H1 (cell line): ENCODE results near the gene SOX1. TPM values are rescaled to one million over a fixed set of nuclear protein-coding genes. Genes with fewer than 3 reads are reported as not detected.

Source experiments
- CTCF ChIA-PET: fragments of 300-600 bp; sonication (Branson Sonifier 250); formaldehyde crosslinking; loops from one replicate; lab custom pipeline; 2021; ENCODE audit not compliant: partially characterized antibody; lab: Charles Lee
- POLR2A ChIA-PET: fragments of 300-600 bp; sonication (Branson Sonifier 250); formaldehyde crosslinking; loops from one replicate; lab custom pipeline; 2021; ENCODE audit warnings: inconsistent platforms; ENCODE audit not compliant: partially characterized antibody; lab: Charles Lee
- DNase-seq, 2 experiments: peaks; one replicate each; pipeline versions ENCODE4 v3.0.0 to v3.0.0-alpha.2; 2010 to 2022; ENCODE audit warnings: low spot score in 2 of 2, low read depth in 1 of 2, mixed read lengths in 1 of 2
- FAIRE-seq: peaks from 2 replicates; lab custom pipeline; 2011; peaks lifted over from hg19 to GRCh38; lab: Jason Lieb, UNC
- H2AFZ ChIP-seq: 2 replicates; pipeline ENCODE4 v1.8.1; 2012; ENCODE audit warnings: low read length, inconsistent platforms
- H2AK5ac ChIP-seq: 2 replicates; pipeline ENCODE4 v1.6.1; 2013; ENCODE audit warnings: low read depth, low read length
- H2BK120ac ChIP-seq: replicated peaks from 2 replicates; pipeline ENCODE3; 2013; ENCODE audit warnings: low read depth, low read length, inconsistent platforms
- H2BK12ac ChIP-seq: 2 replicates; pipeline ENCODE4 v1.6.1; 2013; ENCODE audit warnings: low read depth, low read length
- H2BK15ac ChIP-seq: 2 replicates; pipeline ENCODE4 v1.6.1; 2013; ENCODE audit warnings: low read length
- H2BK20ac ChIP-seq: 2 replicates; pipeline ENCODE4 v1.6.1; 2013; ENCODE audit warnings: low read length
- H2BK5ac ChIP-seq: 2 replicates; pipeline ENCODE4 v1.6.1; 2013; ENCODE audit warnings: low read depth, low read length
- H3K14ac ChIP-seq: 2 replicates; pipeline ENCODE4 v1.6.1; 2013; ENCODE audit warnings: inconsistent platforms; ENCODE audit not compliant: insufficient read length
- H3K18ac ChIP-seq: 2 replicates; pipeline ENCODE4 v1.6.1; 2013; ENCODE audit warnings: low read length; ENCODE audit errors: extremely low read depth
- H3K23ac ChIP-seq: 2 replicates; pipeline ENCODE4 v1.6.1; 2013; ENCODE audit warnings: inconsistent platforms; ENCODE audit not compliant: insufficient read length
- H3K23me2 ChIP-seq: 2 replicates; pipeline ENCODE4 v1.6.1; 2013; ENCODE audit warnings: low read depth, low read length
- H3K27ac ChIP-seq: 2 replicates; pipeline ENCODE4 v1.6.1; 2011; ENCODE audit warnings: low read depth, low read length, inconsistent platforms
- H3K27me3 ChIP-seq, 4 experiments: replicated peaks in 1 of 4; 1 replicate in 1 of 4; 2 replicates in 3 of 4; pipeline versions ENCODE4 v1.6.1 to v1.8.1; 2011 to 2013; ENCODE audit warnings: low read length in 3 of 4, mild to moderate bottlenecking in 3 of 4, inconsistent platforms in 2 of 4, mixed read lengths in 2 of 4, moderate library complexity in 1 of 4; ENCODE audit not compliant: control insufficient read depth in 3 of 4, insufficient read depth in 3 of 4; ENCODE audit errors: extremely low read depth in 1 of 4
- H3K36me3 ChIP-seq, 4 experiments: 2 replicates each; pipeline versions ENCODE4 v1.6.1 to v1.8.1; 2011 to 2013; ENCODE audit warnings: mild to moderate bottlenecking in 4 of 4, low read length in 3 of 4, moderate library complexity in 2 of 4, control low read depth in 1 of 4, inconsistent platforms in 1 of 4; ENCODE audit not compliant: insufficient read depth in 4 of 4, control insufficient read depth in 2 of 4
- H3K4ac ChIP-seq: replicated peaks from 2 replicates; pipeline ENCODE3; 2013; ENCODE audit warnings: low read length, low read depth, mixed read lengths, inconsistent platforms; ENCODE audit not compliant: insufficient read length
- H3K4me1 ChIP-seq, 4 experiments: replicated peaks in 1 of 4; 1 replicate in 1 of 4; 2 replicates in 3 of 4; pipeline versions ENCODE4 v1.6.1 to v1.8.1; 2011 to 2013; ENCODE audit warnings: low read length in 3 of 4, inconsistent platforms in 2 of 4, mixed read lengths in 1 of 4; ENCODE audit not compliant: insufficient read depth in 4 of 4, control insufficient read depth in 3 of 4
- H3K4me2 ChIP-seq, 2 experiments: 2 replicates each; pipeline versions ENCODE4 v1.6.1 to v1.8.1; 2011 to 2013; ENCODE audit warnings: low read depth in 2 of 2, low read length in 2 of 2, control low read depth in 1 of 2, inconsistent platforms in 1 of 2, mild to moderate bottlenecking in 1 of 2; ENCODE audit not compliant: insufficient read depth in 1 of 2
- H3K4me3 ChIP-seq, 4 experiments: fragments of 200-600, 300-600 bp in 1 of 4; sonication (generic), shearing (Covaris generic), sonication (Bioruptor Twin) in 1 of 4; 2 replicates each; pipeline versions ENCODE4 v1.5.1 to v1.8.1; 2011 to 2016; ENCODE audit warnings: low read length in 4 of 4, low read depth in 3 of 4, control low read depth in 2 of 4, inconsistent platforms in 2 of 4, mild to moderate bottlenecking in 2 of 4, mixed read lengths in 1 of 4, moderate library complexity in 1 of 4; ENCODE audit not compliant: insufficient read depth in 2 of 4; ENCODE audit errors: extremely low read depth in 1 of 4
- H3K56ac ChIP-seq: replicated peaks from 2 replicates; pipeline ENCODE3; 2013; ENCODE audit warnings: low read depth, mild to moderate bottlenecking, mixed read lengths, low read length, inconsistent platforms; ENCODE audit not compliant: insufficient read length
- H3K79me1 ChIP-seq: 2 replicates; pipeline ENCODE4 v1.6.1; 2013; ENCODE audit warnings: low read depth, low read length, control low read depth
- H3K79me2 ChIP-seq, 2 experiments: 2 replicates each; pipeline versions ENCODE4 v1.6.1 to v1.8.1; 2012 to 2013; ENCODE audit warnings: low read length in 2 of 2, mild to moderate bottlenecking in 2 of 2, inconsistent platforms in 1 of 2; ENCODE audit not compliant: insufficient read depth in 2 of 2, control insufficient read depth in 1 of 2
- H3K9ac ChIP-seq, 4 experiments: replicated peaks in 1 of 4; 1 replicate in 1 of 4; 2 replicates in 3 of 4; pipeline versions ENCODE4 v1.6.1 to v1.8.1; 2011 to 2013; ENCODE audit warnings: low read depth in 3 of 4, low read length in 3 of 4, control low read depth in 2 of 4, mild to moderate bottlenecking in 2 of 4, moderate library complexity in 2 of 4, inconsistent platforms in 1 of 4; ENCODE audit errors: extremely low read depth in 1 of 4
- H3K9me3 ChIP-seq, 2 experiments: 2 replicates each; pipeline versions ENCODE4 v1.6.1 to v1.8.1; 2012 to 2013; ENCODE audit warnings: mild to moderate bottlenecking in 2 of 2, moderate library complexity in 2 of 2, control low read depth in 1 of 2, inconsistent platforms in 1 of 2, low read depth in 1 of 2, low read length in 1 of 2, mixed read lengths in 1 of 2; ENCODE audit not compliant: insufficient read depth in 2 of 2
- H4K20me1 ChIP-seq, 2 experiments: replicated peaks in 1 of 2; 2 replicates each; pipeline versions ENCODE3 to v1.8.1; 2011 to 2013; ENCODE audit warnings: inconsistent platforms in 2 of 2, low read length in 2 of 2, mild to moderate bottlenecking in 1 of 2; ENCODE audit not compliant: insufficient read depth in 2 of 2, control insufficient read depth in 1 of 2
- H4K5ac ChIP-seq: 2 replicates; pipeline ENCODE4 v1.6.1; 2013; ENCODE audit warnings: low read length, low read depth, mixed read lengths, inconsistent platforms; ENCODE audit not compliant: insufficient read length
- H4K8ac ChIP-seq: 2 replicates; pipeline ENCODE4 v1.8.0; 2013; ENCODE audit warnings: mild to moderate bottlenecking, moderate library complexity, low read length, inconsistent platforms; ENCODE audit not compliant: insufficient read depth; ENCODE audit errors: extremely low read depth
- H4K91ac ChIP-seq: replicated peaks from 2 replicates; pipeline ENCODE3; 2013; ENCODE audit warnings: low read length, mixed read lengths, inconsistent platforms; ENCODE audit not compliant: insufficient read length
- BACH1 ChIP-seq: IDR thresholded peaks from 2 replicates; pipeline ENCODE4 v1.6.1; 2012; ENCODE audit warnings: low read length, improper control_type of control experiment
- CBX5 ChIP-seq: fragments of 300-800, 300-1000 bp; sonication (generic); IDR thresholded peaks from 2 replicates; pipeline ENCODE4 v1.7.1; 2016; ENCODE audit warnings: antibody characterized with exemption, low read length, low read depth
- CEBPB ChIP-seq: IDR thresholded peaks from 2 replicates; pipeline ENCODE4 v1.6.1; 2012; ENCODE audit warnings: low read depth, low read length
- EGR1 ChIP-seq: IDR thresholded peaks from 2 replicates; pipeline ENCODE4 v1.6.1; 2011; ENCODE audit warnings: low read depth, low read length, borderline replicate concordance
- FOSL1 ChIP-seq: IDR thresholded peaks from 2 replicates; pipeline ENCODE4 v1.6.1; 2011; ENCODE audit warnings: mild to moderate bottlenecking, low read depth, low read length, moderate library complexity; ENCODE audit not compliant: insufficient read depth
- GABPA ChIP-seq: IDR thresholded peaks from 2 replicates; pipeline ENCODE4 v1.6.1; 2011; ENCODE audit warnings: mild to moderate bottlenecking, low read length, moderate library complexity, borderline replicate concordance; ENCODE audit not compliant: insufficient read depth
- MAFK ChIP-seq: IDR thresholded peaks from 2 replicates; pipeline ENCODE4 v1.6.1; 2012; ENCODE audit warnings: low read depth, mild to moderate bottlenecking, improper control_type of control experiment, low read length
- RBBP5 ChIP-seq: IDR thresholded peaks from 2 replicates; pipeline ENCODE4 v1.7.1; 2012; ENCODE audit warnings: low read depth, mild to moderate bottlenecking, inconsistent platforms, low read length, moderate library complexity, borderline replicate concordance
- RFX5 ChIP-seq: IDR thresholded peaks from 2 replicates; pipeline ENCODE4 v1.6.1; 2011; ENCODE audit warnings: low read depth, low read length, improper control_type of control experiment, borderline replicate concordance
- SIRT6 ChIP-seq: IDR thresholded peaks from one replicate; pipeline ENCODE4 v1.7.1; 2012; ENCODE audit warnings: low read length, inconsistent platforms
- SP4 ChIP-seq: IDR thresholded peaks from 2 replicates; pipeline ENCODE4 v1.6.1; 2012; ENCODE audit warnings: low read length, inconsistent platforms
- SUZ12 ChIP-seq: fragments of 200-600 bp; sonication (generic); IDR thresholded peaks from 2 replicates; pipeline ENCODE4 v1.6.1; 2012; ENCODE audit warnings: mild to moderate bottlenecking, inconsistent platforms, low read length, moderate library complexity, mixed read lengths
- TAF1 ChIP-seq: IDR thresholded peaks from 2 replicates; pipeline ENCODE4 v1.6.1; 2011; ENCODE audit warnings: mild to moderate bottlenecking, low read depth, low read length
- WGBS, 2 experiments: shearing (Covaris generic) in 1 of 2; methylation state at CpG; one replicate each; pipeline versions ENCODE4 v1.1.6 to v1.1.7; 2013 to 2015; ENCODE audit warnings: low lambda C conversion rate in 2 of 2, mixed read lengths in 2 of 2, inconsistent platforms in 1 of 2, low coverage in 1 of 2, missing lambda C conversion rate in 1 of 2; ENCODE audit not compliant: insufficient replicate concordance in 2 of 2, insufficient coverage in 1 of 2, insufficient read length in 1 of 2; ENCODE audit errors: extremely low coverage in 1 of 2, missing lambda C conversion rate in 1 of 2; 5-methylcytosine and 5-hydroxymethylcytosine counted together
- polyA plus RNA-seq, 7 experiments: library from polyadenylated mRNA; depleted of rRNA in 3 of 7; stranded (reverse) in 5 of 7; unstranded in 2 of 7; fragments of >200 nt in 5 of 7; fragments of 200-250 nt in 2 of 7; gene quantifications; 1 replicate in 5 of 7; 2 replicates in 1 of 7; 4 replicates in 1 of 7; pipeline versions ENCODE4 v1.2.1 to v1.2.3, GENCODE V29; 2011 to 2013; ENCODE audit warnings: missing spikeins in 2 of 7, mixed read lengths in 2 of 7
- total RNA-seq: library from RNA; stranded (reverse); fragmentation: NEBNext Ultra II Directional; extraction: Animal tissue kit (Norgen Biotek cat#: 25700); gene quantifications from 2 replicates; pipeline ENCODE4 v1.2.1, GENCODE V29; 2021
- TF ChIP-seq, protein P1 (sequence below): IDR thresholded peaks from 2 replicates; pipeline ENCODE4 v1.6.1; 2012; ENCODE audit warnings: inconsistent platforms

SOX1 gene
- total and polyA plus RNA-seq, 2 of the 8 experiments (the other 6 are each of a cell fraction or from before 2014, with no cell fraction given), result 0.03 to 0.09 TPM

DNA sequence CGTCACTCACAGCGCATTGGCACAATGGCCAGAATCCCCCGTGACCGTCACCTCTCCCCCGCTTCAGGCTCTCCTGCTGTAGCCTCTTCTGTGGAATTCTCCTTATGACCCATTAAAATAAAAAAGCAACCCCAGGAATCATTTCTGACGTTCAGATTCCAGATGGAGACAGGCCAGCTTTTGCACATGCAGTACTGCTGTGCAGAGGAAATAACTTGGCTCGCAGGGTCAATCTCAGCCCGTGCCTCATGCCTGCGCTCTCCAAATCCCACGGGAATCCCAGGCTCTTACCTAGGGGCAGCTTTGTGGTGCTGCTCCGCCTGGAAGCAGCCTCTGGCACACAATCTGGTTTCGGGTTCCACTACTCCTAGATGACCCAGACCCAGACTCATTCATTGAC, 32.7 kb upstream of the SOX1 start:
- peaks cover 0 to 1% of the 10 kb centered on the region in 2 experiments; a peak in 1 of 4 replicates for H3K9me3 ChIP-seq
- no peaks in the 10 kb centered on the region; the same call in 1 of the 2 replicates for H3K79me1 ChIP-seq
- H3K4ac ChIP-seq, result no peak overlapping the region
- H4K20me1 ChIP-seq, result no peaks in the 10 kb centered on the region
- no peaks in the 10 kb centered on the region for H3K36me3 ChIP-seq
- peaks cover 0 to 2% (median 0%) of the 10 kb centered on the region in 4 experiments; a peak in 3 of 7 replicates for H3K27me3 ChIP-seq
- no peak overlapping the region for H3K9ac ChIP-seq
- H4K8ac ChIP-seq, result no peak overlapping the region
- no peak overlapping the region for H2BK20ac ChIP-seq
- FAIRE-seq (no peak), DNase-seq (no peak)
- no peaks in the 10 kb centered on the region for H3K23me2 ChIP-seq
- ChIA-PET CTCF (interaction anchor here (1.4 kb wide), 2 partner anchors 13 to 409 kb away, joined by 4 to 5 read pairs; no protein-coding TSS in a partner anchor), POLR2A (no interaction called here)
- H3K14ac ChIP-seq, result no peak overlapping the region
- no peak overlapping the region for H3K4me3 ChIP-seq
- no peak overlapping the region for H2AK5ac ChIP-seq
- H4K91ac ChIP-seq, result no peak overlapping the region
- no peak overlapping the region for H4K5ac ChIP-seq
- H3K4me2 ChIP-seq, result no peak overlapping the region
- H3K56ac ChIP-seq, result no peak overlapping the region
- WGBS, 2 experiments, result 87% methylated on average over 12 of the region's 12 CpGs; no CpG with 5 or more reads in 1 of the 2 experiments
- no peak overlapping the region for H2AFZ ChIP-seq
- no peak overlapping the region for H2BK15ac ChIP-seq
- no peak overlapping the region for H3K18ac ChIP-seq
- no peak overlapping the region for H2BK5ac ChIP-seq
- no peak overlapping the region for H3K27ac ChIP-seq
- H3K79me2 ChIP-seq, result no peaks in the 10 kb centered on the region
- no peak overlapping the region for H3K23ac ChIP-seq
- H2BK120ac ChIP-seq, result no peak overlapping the region
- peaks cover 0 to 2% (median under 1%) of the 10 kb centered on the region in 4 experiments; a peak in 1 of 7 replicates for H3K4me1 ChIP-seq
- H2BK12ac ChIP-seq, result no peak overlapping the region
- TF ChIP-seq CEBPB (no peak), SUZ12 (no peak), SIRT6 (no peak), TAF1 (no peak), FOSL1 (no peak), EGR1 (no peak), MAFK (no peak), RFX5 (no peak), BACH1 (no peak), GABPA (no peak), RBBP5 (no peak), CBX5 (no peak), SP4 (no peak)
- TF ChIP-seq, protein P1, sequence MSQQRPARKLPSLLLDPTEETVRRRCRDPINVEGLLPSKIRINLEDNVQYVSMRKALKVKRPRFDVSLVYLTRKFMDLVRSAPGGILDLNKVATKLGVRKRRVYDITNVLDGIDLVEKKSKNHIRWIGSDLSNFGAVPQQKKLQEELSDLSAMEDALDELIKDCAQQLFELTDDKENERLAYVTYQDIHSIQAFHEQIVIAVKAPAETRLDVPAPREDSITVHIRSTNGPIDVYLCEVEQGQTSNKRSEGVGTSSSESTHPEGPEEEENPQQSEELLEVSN, result no peak
